Hematopoietic multipotent progenitor cell treated with erythropoietin and hydrocortisone succinate and interleukin-3 and kit ligand, for 6 days (in vitro differentiated cells): ENCODE results near the gene MAFG.

ENCODE experiments used
- DNase-seq: peaks from one replicate; pipeline ENCODE4 v3.0.0-alpha.2; 2015

MAFG gene

DNA sequence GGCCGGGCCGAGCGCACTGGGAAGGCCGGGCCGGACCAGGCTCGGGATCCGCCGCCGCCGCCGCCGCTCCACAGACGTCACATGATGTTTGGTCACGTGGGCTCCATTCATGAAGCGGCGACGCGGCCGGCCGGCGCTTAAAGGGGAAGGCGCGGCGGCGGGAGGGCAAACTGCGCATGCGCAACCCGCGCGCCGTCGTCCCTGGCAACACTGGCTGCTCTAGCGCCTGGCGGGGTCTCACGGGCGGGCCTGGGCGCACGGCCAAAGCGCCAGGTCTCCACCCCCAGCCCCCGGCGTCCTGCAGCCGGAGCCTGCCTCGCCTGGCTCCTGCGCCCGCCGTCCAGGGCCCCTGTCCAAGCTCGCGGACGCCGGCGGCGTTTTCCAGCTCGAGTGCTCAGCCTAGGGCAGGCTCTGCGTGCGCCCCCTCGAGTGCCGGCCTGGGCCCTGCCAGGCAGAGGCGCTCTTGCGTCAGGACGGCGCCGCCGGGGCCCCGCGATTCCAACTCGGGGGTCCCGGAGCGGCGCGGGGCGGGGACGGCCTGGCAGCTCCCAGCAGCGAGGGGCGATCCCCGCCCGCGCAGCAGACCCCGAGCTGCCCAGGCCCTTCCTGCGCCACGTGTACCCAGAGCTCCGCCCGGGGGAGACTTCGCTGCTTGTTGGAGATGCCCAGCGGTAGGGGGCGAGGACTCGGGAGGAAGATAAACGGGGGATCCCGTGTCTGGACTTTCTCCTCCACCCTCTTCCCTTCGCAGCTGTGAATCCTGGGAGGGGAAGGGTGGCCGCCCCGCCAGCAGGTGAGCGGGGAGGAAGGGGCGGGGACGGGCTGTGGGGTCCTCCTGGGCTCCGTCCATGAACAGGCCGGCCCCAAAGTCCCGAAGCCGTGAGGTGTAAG is at the start of gene MAFG:
MAFG (minus strand) TSS at position 83 of the 891 bp plus-strand sequence. CDS start 4,550 bp downstream, outside the sequence.
- peak; percentile 98 for DNase-seq

DNA sequence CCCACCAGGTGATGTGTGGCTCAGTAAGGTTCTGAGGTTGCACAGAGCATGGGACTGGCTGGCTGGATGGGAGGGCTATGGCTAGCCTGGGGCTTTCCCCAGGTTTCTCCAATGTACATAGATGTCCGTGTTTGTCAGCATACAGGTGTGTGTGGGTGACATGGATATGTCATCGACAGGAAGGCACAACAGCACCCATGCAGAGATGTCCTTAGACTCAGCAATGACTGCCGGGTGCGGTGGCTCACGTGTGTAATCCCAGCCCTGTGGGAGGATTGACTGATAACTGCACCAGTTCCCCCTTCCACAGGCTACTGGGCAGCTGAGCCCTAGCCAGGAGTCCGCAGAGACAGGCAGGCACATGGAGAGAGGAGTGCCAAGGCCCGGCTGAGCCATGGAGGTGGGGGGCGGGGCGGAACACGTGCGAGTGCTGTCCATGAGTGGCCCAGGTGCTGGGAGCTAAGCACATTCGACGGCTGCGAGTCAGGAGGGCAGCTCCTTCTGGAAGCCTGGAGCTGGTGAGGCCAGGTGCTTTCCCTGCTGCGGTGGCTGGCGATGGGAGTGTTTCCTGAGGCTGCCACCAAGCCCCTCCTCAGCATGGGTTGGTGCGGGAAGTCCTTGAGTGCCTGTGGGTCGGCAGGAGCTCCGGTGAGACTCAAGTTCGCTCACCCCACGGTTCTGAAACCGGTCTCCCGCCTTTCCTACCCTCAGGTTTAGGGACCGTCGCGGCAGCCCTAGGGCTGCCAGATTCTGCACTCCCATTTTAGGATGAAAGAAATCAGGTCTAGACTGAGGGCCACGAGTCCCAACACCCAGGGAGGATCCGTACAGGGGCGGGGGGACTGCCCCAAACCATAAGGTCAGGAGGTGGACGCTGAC is 49.0 kb upstream of the MAFG start:
- no peak for DNase-seq

- no peak for DNase-seq
Measured at GRCh38 chr17:81973432-81973831, 45.9 kb upstream of the MAFG start.

DNA sequence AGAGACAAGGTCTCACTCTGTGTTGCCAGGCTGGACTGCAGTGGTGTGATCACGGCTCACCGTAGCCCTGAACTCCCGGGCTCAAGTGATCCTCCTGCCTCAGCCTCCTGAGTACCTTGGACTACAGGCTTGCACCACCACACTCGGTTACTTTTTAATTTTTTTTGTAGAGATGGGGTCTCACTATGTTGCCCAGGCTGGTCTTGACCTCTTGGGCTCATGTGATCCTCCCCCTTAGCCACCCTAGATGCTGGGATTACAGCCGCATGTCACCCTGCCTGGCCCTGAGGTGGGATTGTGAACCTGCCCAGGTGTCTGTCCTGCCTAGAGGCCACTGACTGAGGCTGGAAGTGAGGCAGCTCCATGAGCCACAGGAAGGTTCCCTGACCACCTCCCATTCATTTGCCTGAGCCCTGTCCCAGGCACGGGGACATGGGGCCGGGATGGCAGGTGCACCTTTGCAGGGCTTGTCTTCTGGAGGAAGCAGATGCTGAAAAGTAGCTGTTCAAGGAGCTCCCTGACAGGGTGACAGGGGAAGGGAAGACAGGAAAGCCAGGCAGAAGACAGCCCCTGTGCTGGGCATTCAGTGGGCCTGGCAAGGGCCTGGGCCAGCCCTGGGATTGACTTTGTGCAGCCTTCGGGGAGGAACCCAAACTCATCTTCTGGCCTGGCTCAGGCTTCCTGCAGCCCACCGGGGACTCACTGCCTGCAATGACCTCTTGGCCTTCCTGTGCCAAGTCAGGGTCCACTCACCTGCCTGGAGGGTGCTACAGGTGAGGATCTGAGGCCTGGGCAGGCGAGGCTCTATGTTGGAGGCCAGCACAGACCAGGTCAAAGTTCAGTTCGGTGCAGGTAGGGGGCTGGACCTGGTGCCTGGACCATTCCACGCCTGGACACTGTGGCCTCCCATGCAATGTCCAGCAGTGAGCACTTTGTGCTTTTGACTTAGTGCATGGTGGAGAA is 41.6 kb upstream of the MAFG start:
- no peak for DNase-seq

DNA sequence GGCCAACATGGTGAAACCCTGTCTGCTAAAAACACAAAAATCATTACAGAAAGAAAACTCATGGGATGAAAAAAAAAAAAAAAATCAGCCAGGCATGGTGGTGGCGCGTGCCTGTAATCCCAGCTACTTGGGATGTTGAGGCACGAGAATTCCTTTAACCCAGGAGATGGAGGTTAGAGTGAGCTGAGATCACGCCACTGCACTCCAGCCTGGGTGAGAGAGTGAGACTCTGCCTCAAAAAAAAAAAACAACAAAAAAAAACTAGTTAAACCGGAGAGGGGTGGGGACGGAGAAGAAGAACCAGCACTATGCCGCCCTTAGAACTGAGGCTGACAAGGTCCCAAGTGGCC is 40.8 kb upstream of the MAFG start:
- DNase-seq, result no peak

DNA sequence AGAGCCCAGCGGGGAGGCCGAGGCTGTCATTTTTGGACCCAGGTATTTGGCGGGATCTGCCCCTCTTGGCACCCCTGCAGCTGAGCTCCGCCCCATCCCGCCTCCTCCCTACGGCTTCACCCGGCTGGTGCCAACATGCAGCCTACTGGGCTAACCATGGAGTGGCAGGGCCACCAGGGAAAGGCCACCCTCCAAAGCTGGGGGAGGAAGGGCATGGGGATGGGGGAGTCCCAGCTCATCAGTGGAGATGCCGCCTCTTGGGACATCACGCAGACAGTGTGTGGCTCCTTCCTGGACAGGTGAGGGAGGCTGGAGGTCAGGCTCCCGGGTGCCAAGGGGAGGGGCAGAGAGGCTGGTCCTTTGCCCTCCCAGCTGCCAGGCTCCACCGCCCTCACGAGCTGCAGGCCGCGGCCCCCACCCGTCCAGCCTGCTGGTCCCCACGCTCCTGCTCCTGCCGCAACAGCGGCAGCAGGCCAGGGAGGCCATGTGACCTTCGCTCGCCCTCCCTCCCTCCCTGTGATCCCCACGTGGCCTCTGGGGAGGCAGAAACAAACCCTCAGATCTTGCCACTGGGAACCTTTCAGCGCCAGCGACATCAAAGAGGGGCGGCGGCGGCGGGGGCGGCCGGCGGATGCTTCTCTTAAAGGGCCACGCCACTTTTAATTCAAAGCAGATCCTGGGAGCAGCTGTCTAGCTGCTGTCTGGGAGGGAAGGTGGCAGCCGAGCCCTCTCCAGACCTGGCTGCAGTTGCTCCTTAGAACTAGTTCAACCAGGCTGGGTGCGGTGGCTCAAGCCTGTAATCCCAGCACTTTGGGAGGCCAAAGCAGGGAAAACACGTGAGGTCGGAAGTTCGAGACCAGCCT is 40.2 kb upstream of the MAFG start:
- DNase-seq, result peak; percentile 91

- no peak for DNase-seq
Measured at GRCh38 chr17:81967244-81967532, 39.7 kb upstream of the MAFG start.

- DNase-seq, result peak; percentile 60
Measured at GRCh38 chr17:81966343-81967243, 39.1 kb upstream of the MAFG start.

GRCh38 chr17:81964081-81964849 is 36.7 kb upstream of the MAFG start:
- DNase-seq, result no peak

GRCh38 chr17:81962499-81963441 is 35.2 kb upstream of the MAFG start:
- DNase-seq, result no peak

- no peak for DNase-seq
Measured at GRCh38 chr17:81961521-81962498, 34.3 kb upstream of the MAFG start.

DNA sequence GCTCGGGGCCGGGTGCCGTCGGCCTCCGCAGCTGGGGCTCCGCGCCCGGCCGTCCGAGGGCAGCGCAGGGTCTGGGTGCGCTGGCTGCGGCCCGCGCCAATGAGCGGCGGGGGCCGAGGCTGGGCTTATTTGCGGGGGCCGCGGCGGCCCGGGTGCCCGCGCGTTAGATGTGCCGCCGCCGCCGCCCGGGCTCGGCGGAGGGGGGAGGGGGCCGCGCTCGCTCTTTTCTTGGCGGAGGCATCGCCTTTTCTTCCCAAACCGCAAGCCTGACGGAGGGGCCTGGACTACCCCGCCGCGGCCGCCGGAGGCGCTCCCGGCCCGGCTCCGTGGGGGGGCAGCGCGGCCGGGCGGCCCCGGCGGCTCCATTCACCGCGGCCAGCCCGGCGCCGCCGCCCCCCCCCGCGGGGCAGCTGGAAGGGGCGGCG is 33.6 kb upstream of the MAFG start, which contains the start of gene NOTUM:
NOTUM (minus strand) TSS at position 101 of the 425 bp plus-strand sequence. CDS start 278 bp downstream, outside the sequence.
- DNase-seq, result peak; percentile 67

- no peak for DNase-seq
Measured at GRCh38 chr17:81960130-81960958, 32.8 kb upstream of the MAFG start.

DNA sequence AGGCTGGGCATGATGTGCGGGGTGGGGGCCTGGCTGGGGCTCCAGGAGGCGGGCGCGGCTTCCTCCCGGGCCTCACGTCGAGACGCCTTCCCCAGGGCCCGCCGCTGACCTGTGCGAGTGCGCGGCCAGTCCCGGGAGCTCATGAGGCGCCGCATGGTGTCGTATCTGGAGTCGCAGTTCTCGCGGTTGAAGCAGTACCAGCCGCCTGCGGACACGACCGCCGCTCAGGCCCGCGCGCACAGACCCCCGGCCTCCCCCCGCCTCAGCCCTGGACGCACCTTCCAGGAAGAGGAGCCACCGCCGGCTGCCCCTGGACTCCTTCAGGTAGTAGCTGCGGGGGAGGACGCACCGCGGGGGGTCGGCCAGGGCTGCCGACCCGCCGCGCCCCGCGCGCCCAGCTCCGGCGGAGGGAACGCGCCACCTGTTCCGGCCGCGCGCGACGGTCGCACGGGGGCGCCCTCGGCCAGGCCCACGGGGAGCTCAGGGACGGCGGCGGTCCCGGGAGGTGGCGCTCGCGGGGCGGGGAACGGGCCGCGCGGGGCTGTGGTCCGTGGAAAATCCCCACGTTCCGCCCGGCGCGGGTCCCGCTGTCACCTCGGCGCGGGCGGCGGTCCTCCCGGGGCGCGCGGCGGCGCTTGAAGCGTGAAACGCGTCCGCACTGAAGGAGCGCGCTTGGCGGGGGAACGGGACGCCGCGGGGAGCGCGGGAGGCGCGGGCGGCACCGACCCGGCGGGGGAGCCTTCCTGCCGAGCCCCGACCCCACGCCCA is 32.0 kb upstream of the MAFG start:
- peak; percentile 71 for DNase-seq

GRCh38 chr17:81958633-81959342 is 31.3 kb upstream of the MAFG start:
- no peak for DNase-seq
